Keratinocyte (primary cell): Measurements from ENCODE around the gene ZNF778.

ENCODE experiments used
- CTCF ChIP-seq, 3 experiments: IDR thresholded peaks in 1 of 3; conservative IDR thresholded peaks in 1 of 3; optimal IDR thresholded peaks in 1 of 3; 2 replicates in 2 of 3; 3 replicates in 1 of 3; pipeline versions ENCODE3 to v1.5.1; 2011; ENCODE audit warnings: low read length in 3 of 3, mild to moderate bottlenecking in 3 of 3, moderate library complexity in 2 of 3, control low read depth in 1 of 3, inconsistent platforms in 1 of 3; ENCODE audit not compliant: insufficient read depth in 2 of 3; ENCODE audit errors: extremely low read depth in 1 of 3
- EZH2 ChIP-seq: IDR thresholded peaks from one replicate; pipeline ENCODE4 v1.6.1; 2012; ENCODE audit warnings: inconsistent platforms, mild to moderate bottlenecking, low read length, moderate library complexity

GRCh38 chr16:89242795-89243200 lies 25.3 kb downstream of the ZNF778 start:
- no peak for TF ChIP-seq CTCF (optimal IDR thresholded peaks at IDR 0.05 in 1 of 3, IDR thresholded peaks at IDR 0.05 in 1 of 3, conservative IDR thresholded peaks at IDR 0.05 in 1 of 3; ENCODE audit: extremely low read depth in 1 of 3, insufficient read depth in 2 of 3, low read length in 3 of 3)
- TF ChIP-seq EZH2 = no peak
